Measurements from ENCODE around the gene SAMD4A.

Gene SAMD4A

DNA sequence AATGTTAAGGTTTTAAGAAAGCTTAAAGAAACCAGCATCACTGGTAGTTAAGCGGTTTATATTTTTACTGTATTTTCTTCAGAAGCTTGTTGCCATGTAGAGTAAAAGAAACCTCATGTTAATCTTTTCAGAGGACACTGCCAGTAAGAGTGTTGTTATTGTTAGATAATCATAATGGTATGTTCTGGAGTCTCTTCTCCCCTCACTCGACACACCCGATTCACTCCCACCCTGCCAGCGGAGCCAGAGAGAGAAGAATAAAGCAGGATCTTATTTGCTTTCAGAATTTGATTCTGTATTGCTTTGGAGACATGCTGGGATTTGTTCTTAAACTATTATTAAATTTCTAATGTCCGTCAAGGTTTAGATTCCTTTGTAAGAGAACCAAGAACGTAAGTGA, 113.7 kb downstream of the SAMD4A start:
- no peaks in the 10 kb centered on the region for H3K36me3 ChIP-seq
- TF ChIP-seq, protein P1, sequence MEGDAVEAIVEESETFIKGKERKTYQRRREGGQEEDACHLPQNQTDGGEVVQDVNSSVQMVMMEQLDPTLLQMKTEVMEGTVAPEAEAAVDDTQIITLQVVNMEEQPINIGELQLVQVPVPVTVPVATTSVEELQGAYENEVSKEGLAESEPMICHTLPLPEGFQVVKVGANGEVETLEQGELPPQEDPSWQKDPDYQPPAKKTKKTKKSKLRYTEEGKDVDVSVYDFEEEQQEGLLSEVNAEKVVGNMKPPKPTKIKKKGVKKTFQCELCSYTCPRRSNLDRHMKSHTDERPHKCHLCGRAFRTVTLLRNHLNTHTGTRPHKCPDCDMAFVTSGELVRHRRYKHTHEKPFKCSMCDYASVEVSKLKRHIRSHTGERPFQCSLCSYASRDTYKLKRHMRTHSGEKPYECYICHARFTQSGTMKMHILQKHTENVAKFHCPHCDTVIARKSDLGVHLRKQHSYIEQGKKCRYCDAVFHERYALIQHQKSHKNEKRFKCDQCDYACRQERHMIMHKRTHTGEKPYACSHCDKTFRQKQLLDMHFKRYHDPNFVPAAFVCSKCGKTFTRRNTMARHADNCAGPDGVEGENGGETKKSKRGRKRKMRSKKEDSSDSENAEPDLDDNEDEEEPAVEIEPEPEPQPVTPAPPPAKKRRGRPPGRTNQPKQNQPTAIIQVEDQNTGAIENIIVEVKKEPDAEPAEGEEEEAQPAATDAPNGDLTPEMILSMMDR (IDR thresholded peaks at IDR 0.05; ENCODE audit: low read depth, low read length): no peak
- no peak overlapping the region for H3K4me3 ChIP-seq (ENCODE audit: low read depth, low read length)
- no peaks in the 10 kb centered on the region for H3K27me3 ChIP-seq
- H3K9me3 ChIP-seq: no peaks in the 10 kb centered on the region
- peaks cover 22% of the 10 kb centered on the region for H3K4me1 ChIP-seq
- no peak for DNase-seq

DNA sequence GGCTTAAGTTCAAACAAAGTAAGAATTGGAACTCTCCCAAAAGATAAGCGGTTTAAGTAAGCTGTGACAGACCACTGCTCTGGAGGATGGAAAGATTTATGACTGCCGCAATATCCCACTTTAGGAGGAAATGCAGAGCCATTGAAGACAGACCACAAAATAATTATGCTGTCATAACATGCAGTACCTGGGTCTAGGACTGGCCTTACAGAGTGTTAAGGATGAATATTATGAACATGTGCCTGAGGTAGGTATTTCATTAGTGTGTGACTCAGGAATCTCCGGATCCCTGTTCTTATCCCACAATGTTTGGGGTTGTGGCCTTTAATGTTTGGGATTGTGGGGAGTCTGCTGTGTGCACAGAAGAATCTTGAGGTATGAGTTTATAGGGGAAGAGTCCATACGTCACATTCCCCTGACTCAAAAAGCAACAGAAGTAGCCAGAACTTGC, 114.9 kb downstream of the SAMD4A start:
- TF ChIP-seq, protein P1 (IDR thresholded peaks at IDR 0.05; ENCODE audit: low read depth, low read length): no peak
- peak; percentile 55 for DNase-seq
- Histone ChIP-seq H3K27me3 (no peaks in the 10 kb centered on the region), H3K36me3 (no peaks in the 10 kb centered on the region), H3K4me3 (ENCODE audit: low read depth, low read length) (no peak overlapping the region), H3K9me3 (no peaks in the 10 kb centered on the region), H3K4me1 (peaks cover 19% of the 10 kb centered on the region)

DNA sequence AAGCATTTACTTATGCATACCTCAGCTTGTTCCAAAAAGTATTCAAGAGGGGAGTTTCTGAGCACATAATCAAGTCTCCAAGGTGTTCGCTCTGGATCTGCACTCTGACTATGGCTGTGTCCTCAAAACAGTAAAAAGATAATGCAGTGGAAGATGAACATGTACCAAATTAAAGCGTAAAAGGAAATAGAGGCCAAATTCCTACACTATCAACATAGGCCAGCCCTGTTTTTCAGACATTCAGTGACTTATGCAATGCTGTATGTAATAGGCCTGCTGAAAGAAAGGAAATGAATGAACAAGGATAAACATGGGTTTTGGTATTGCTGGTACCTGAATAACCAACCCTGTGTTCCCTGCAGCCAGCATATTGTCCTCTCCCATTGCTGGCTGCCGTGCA, 115.7 kb downstream of the SAMD4A start:
- DNase-seq: no peak
- Histone ChIP-seq H3K9me3 (no peaks in the 10 kb centered on the region), H3K4me3 (ENCODE audit: low read depth, low read length) (no peak overlapping the region), H3K36me3 (no peaks in the 10 kb centered on the region), H3K4me1 (peaks cover 12% of the 10 kb centered on the region), H3K27me3 (no peaks in the 10 kb centered on the region)
- TF ChIP-seq, protein P1 (IDR thresholded peaks at IDR 0.05; ENCODE audit: low read depth, low read length): no peak

DNA sequence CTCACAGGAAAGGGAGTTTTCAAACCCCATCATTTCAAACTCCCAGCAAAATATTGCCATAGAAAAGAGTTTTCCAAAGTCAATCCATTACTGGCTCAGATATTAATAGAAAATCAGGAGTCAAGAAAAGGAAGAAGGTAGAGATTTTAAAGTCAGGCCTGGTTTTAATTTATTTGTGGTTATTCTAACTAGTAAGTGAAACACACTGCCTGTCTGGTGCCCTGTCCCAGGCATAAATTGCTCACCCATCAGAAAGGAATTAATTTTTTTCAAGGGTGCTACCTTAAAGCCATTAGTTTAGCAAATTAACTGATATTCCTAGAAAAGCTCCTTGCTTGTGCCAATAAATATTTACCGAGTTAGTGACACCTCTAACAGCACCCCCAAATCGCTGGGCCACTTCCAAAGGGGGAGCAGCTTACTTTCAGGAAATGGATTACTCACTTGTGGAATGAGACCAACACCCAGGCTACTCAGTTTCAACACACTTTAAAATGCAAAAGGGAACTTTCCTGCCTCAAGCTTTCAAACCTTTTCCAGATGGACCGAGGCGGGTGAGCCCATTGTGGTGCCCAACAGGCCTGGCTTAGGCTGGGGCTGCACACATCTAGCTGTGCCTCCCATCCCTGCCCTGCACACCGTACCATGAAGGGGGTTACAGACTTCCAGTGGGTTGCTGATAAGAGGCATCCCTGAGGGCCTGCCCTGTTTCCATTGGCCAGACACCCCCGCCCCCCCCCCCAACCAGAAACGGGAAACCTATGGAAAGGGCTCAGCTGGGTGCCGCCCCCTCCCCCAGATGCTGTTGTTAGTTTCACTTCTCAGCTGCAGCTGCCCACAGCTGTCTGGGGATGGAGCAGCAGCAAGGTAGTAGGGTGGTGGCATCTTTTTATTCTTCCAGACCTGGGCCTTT, 117.2 kb downstream of the SAMD4A start:
- peaks cover 12% of the 10 kb centered on the region for H3K4me1 ChIP-seq
- no peaks in the 10 kb centered on the region for H3K36me3 ChIP-seq
- H3K27me3 ChIP-seq: no peaks in the 10 kb centered on the region
- H3K4me3 ChIP-seq (ENCODE audit: low read depth, low read length): no peak overlapping the region
- TF ChIP-seq, protein P1 (IDR thresholded peaks at IDR 0.05; ENCODE audit: low read depth, low read length): no peak
- no peaks in the 10 kb centered on the region for H3K9me3 ChIP-seq
- DNase-seq: peak; percentile 39

DNA sequence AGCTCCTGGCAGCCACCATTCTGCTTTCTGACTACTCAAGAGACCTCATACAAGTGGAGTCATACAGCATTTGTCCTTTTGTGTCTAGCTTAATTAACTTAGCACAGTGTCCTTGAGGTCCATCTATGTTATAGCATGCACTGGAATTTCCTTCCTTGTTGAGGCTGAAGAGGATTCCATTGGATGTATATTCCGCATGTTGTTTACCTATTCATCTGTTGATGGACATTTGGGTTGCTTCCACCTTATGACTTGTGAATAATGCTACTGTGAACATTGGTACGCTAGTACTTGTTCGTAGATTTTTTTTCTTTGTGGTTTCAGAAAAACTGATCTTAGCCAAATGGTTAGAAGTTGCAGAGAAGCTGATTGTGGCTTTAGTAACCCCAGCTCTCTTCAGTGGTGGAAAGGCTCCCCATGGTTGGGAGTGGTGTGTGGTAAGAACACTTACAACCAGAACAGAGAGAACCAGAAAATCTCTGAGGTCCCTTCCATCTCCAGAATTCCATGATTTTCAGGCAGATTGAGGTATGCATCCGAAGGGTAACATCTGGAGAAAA, 118.4 kb downstream of the SAMD4A start:
- Histone ChIP-seq H3K9me3 (no peaks in the 10 kb centered on the region), H3K4me3 (ENCODE audit: low read depth, low read length) (no peak overlapping the region), H3K4me1 (peaks cover 12% of the 10 kb centered on the region), H3K36me3 (no peaks in the 10 kb centered on the region), H3K27me3 (no peaks in the 10 kb centered on the region)
- TF ChIP-seq, protein P1 (IDR thresholded peaks at IDR 0.05; ENCODE audit: low read depth, low read length): no peak
- no peak for DNase-seq
